Neural progenitor cell (in vitro differentiated cells): ENCODE data around the gene SSBP3. TPM values are rescaled to one million over a fixed set of nuclear protein-coding genes. Genes with fewer than 3 reads are reported as not detected.
A peak's percentile ranks its signal among the peaks of the same experiment; 100 is the strongest.

Experiments used
- DNase-seq: peaks from one replicate; pipeline ENCODE4 v3.0.0-alpha.2; 2016; ENCODE audit warnings: low spot score
- H2AFZ ChIP-seq: fragments of 200-600 bp; sonication (generic); replicated peaks from 2 replicates; pipeline ENCODE4 v1.6.1; 2016; ENCODE audit warnings: antibody characterized with exemption
- H3F3A ChIP-seq: fragments of 200-600 bp; sonication (generic); 2 replicates; pipeline ENCODE4 v1.6.1; 2016; ENCODE audit warnings: antibody characterized with exemption, low read depth
- H3K27ac ChIP-seq: fragments of 200-600 bp; sonication (generic); 2 replicates; pipeline ENCODE4 v1.5.1; 2016; ENCODE audit warnings: mild to moderate bottlenecking
- H3K27me3 ChIP-seq: fragments of 200-600 bp; sonication (generic); 2 replicates; pipeline ENCODE4 v1.6.1; 2016; ENCODE audit warnings: mild to moderate bottlenecking, moderate library complexity
- H3K36me3 ChIP-seq: fragments of 200-600 bp; sonication (generic); 2 replicates; pipeline ENCODE4 v1.5.1; 2016
- H3K4me1 ChIP-seq: fragments of 200-600 bp; sonication (generic); 2 replicates; pipeline ENCODE4 v1.6.1; 2016; ENCODE audit warnings: mixed run types
- H3K4me2 ChIP-seq: fragments of 200-600 bp; sonication (generic); 2 replicates; pipeline ENCODE4 v1.6.1; 2016
- H3K4me3 ChIP-seq: fragments of 200-600 bp; sonication (generic); 2 replicates; pipeline ENCODE4 v1.5.1; 2016
- H3K79me2 ChIP-seq: fragments of 200-600 bp; sonication (generic); 2 replicates; pipeline ENCODE4 v1.6.1; 2016; ENCODE audit warnings: low read depth
- H3K9ac ChIP-seq: fragments of 200-600 bp; sonication (generic); 2 replicates; pipeline ENCODE4 v1.6.1; 2016
- H3K9me3 ChIP-seq: fragments of 200-600 bp; sonication (generic); 2 replicates; pipeline ENCODE4 v1.5.1; 2016; ENCODE audit warnings: low read depth
- H4K20me1 ChIP-seq: fragments of 200-600 bp; sonication (generic); 2 replicates; pipeline ENCODE4 v1.6.1; 2016; ENCODE audit warnings: low read depth
- H3K27ac Mint-ChIP-seq: 3 replicates; pipeline ENCODE4 v1.8.0; 2021; ENCODE audit warnings: mixed read lengths
- H3K27me3 Mint-ChIP-seq: 2 replicates; pipeline ENCODE4 v1.8.0; 2022; ENCODE audit warnings: low read depth, mild to moderate bottlenecking, inconsistent platforms, moderate library complexity, mixed read lengths; ENCODE audit not compliant: insufficient read depth
- H3K36me3 Mint-ChIP-seq: 3 replicates; pipeline ENCODE4 v1.8.0; 2021; ENCODE audit warnings: mixed read lengths
- H3K4me1 Mint-ChIP-seq: 3 replicates; pipeline ENCODE4 v1.8.0; 2021; ENCODE audit warnings: mixed read lengths
- H3K4me3 Mint-ChIP-seq: 3 replicates; pipeline ENCODE4 v1.8.0; 2021; ENCODE audit warnings: mild to moderate bottlenecking, moderate library complexity, mixed read lengths
- H3K9me3 Mint-ChIP-seq: 3 replicates; pipeline ENCODE4 v1.8.0; 2020; ENCODE audit warnings: mixed read lengths
- CTCF ChIP-seq: fragments of 200-600 bp; sonication (generic); IDR thresholded peaks from 2 replicates; pipeline ENCODE4 v1.5.1; 2017; ENCODE audit warnings: antibody characterized with exemption, mild to moderate bottlenecking
- EZH2 ChIP-seq: fragments of 200-600 bp; sonication (generic); IDR thresholded peaks from 2 replicates; pipeline ENCODE4 v1.6.1; 2017; ENCODE audit warnings: antibody characterized with exemption, mild to moderate bottlenecking, moderate library complexity
- EZH2phosphoT487 ChIP-seq: fragments of 200-600 bp; sonication (generic); IDR thresholded peaks from 2 replicates; pipeline ENCODE4 v1.6.1; 2017; ENCODE audit warnings: antibody characterized with exemption
- total RNA-seq: library from RNA; depleted of rRNA; stranded (reverse); fragments of >200 nt; gene quantifications from 2 replicates; pipeline ENCODE4 v1.2.3, GENCODE V29; 2015; ENCODE audit warnings: low replicate concordance

Gene SSBP3
- total RNA-seq, 1 donor from 2014 or later = 53.0 TPM

GRCh38 chr1:54220004-54220811 lies 186.0 kb downstream of the SSBP3 start:
- Histone ChIP-seq H3K36me3 (no peaks in the 10 kb centered on the region), H3K9ac (no peak overlapping the region), H3K4me1 (no peaks in the 10 kb centered on the region), H4K20me1 (peaks cover 32% of the 10 kb centered on the region), H3K27ac (no peak overlapping the region), H3K4me3 (no peak overlapping the region), H3F3A (peaks cover 10% of the 10 kb centered on the region), H3K9me3 (no peaks in the 10 kb centered on the region), H3K79me2 (no peaks in the 10 kb centered on the region), H2AFZ (no peak overlapping the region), H3K27me3 (no peaks in the 10 kb centered on the region), H3K4me2 (no peak overlapping the region)
- Mint-ChIP-seq H3K27me3 (peaks cover 5% of the 10 kb centered on the region), H3K9me3 (no peaks in the 10 kb centered on the region), H3K27ac (peak overlapping the region; percentile 36), H3K4me1 (peaks cover 30% of the 10 kb centered on the region), H3K4me3 (no peak overlapping the region), H3K36me3 (peaks cover 36% of the 10 kb centered on the region)
- no peak for DNase-seq
- no peak for TF ChIP-seq EZH2phosphoT487
- no peak for TF ChIP-seq CTCF
- no peak for TF ChIP-seq EZH2

GRCh38 chr1:54219688-54220003 lies 186.5 kb downstream of the SSBP3 start:
- Mint-ChIP-seq H3K4me1 (peaks cover 29% of the 10 kb centered on the region), H3K9me3 (no peaks in the 10 kb centered on the region), H3K4me3 (no peak overlapping the region), H3K27me3 (peaks cover 5% of the 10 kb centered on the region), H3K36me3 (peaks cover 34% of the 10 kb centered on the region), H3K27ac (no peak overlapping the region)
- no peaks in the 10 kb centered on the region for H3K4me1 ChIP-seq
- H3K27ac ChIP-seq = no peak overlapping the region
- no peak overlapping the region for H2AFZ ChIP-seq
- H3K4me2 ChIP-seq = no peak overlapping the region
- H3K79me2 ChIP-seq = no peaks in the 10 kb centered on the region
- DNase-seq = no peak
- no peaks in the 10 kb centered on the region for H3K27me3 ChIP-seq
- peaks cover 10% of the 10 kb centered on the region for H3F3A ChIP-seq
- no peak overlapping the region for H3K9ac ChIP-seq
- TF ChIP-seq EZH2phosphoT487 = no peak
- TF ChIP-seq EZH2 = no peak
- TF ChIP-seq CTCF = no peak
- no peaks in the 10 kb centered on the region for H3K36me3 ChIP-seq
- H4K20me1 ChIP-seq = peaks cover 30% of the 10 kb centered on the region
- H3K4me3 ChIP-seq = no peak overlapping the region
- no peaks in the 10 kb centered on the region for H3K9me3 ChIP-seq

GRCh38 chr1:54218883-54219687 lies 187.1 kb downstream of the SSBP3 start:
- Mint-ChIP-seq H3K27ac (no peak overlapping the region), H3K4me1 (peaks cover 26% of the 10 kb centered on the region), H3K27me3 (peaks cover 3% of the 10 kb centered on the region), H3K9me3 (no peaks in the 10 kb centered on the region), H3K4me3 (no peak overlapping the region), H3K36me3 (peaks cover 35% of the 10 kb centered on the region)
- Histone ChIP-seq H3K4me2 (no peak overlapping the region), H3F3A (peaks cover 10% of the 10 kb centered on the region), H3K36me3 (no peaks in the 10 kb centered on the region), H3K27me3 (no peaks in the 10 kb centered on the region), H3K4me3 (no peak overlapping the region), H3K27ac (peak overlapping the region; percentile 58), H3K9ac (no peak overlapping the region), H2AFZ (no peak overlapping the region), H3K9me3 (no peaks in the 10 kb centered on the region), H3K4me1 (no peaks in the 10 kb centered on the region), H3K79me2 (no peaks in the 10 kb centered on the region), H4K20me1 (peaks cover 25% of the 10 kb centered on the region)
- TF ChIP-seq CTCF (no peak), EZH2phosphoT487 (no peak), EZH2 (no peak)
- DNase-seq = peak; percentile 47
